OCI-LY7 (cell line): ENCODE results near the gene GOSR1.
"Not testable (repeated sequence)": the region's sequence is repeated elsewhere in the genome, so short reads cannot be mapped to it uniquely, and the experiment has no call there.

Experiments used
- CTCF ChIP-seq: fragments of 200-600 bp; sonication (generic); conservative IDR thresholded peaks from 2 replicates; pipeline ENCODE4 v1.5.1; 2014; ENCODE audit warnings: mild to moderate bottlenecking, antibody characterized with exemption, low read length, moderate library complexity, mixed read lengths
- EZH2phosphoT487 ChIP-seq: fragments of 200-600 bp; sonication (generic); IDR thresholded peaks from 2 replicates; pipeline ENCODE4 v1.6.1; 2018; ENCODE audit warnings: low read depth, borderline replicate concordance, mild to moderate bottlenecking, mixed run types, antibody characterized with exemption, low read length, moderate library complexity, mixed read lengths

GRCh38 chr17:30549181-30549580, 72.0 kb downstream of the GOSR1 start:
- not testable (repeated sequence) for TF ChIP-seq CTCF, EZH2phosphoT487
